Activated CD4-positive, CD25-positive, alpha-beta regulatory T cell treated with anti-CD3 and anti-CD28 coated beads, Interleukin-2, amount 50 U/mL, for 72 hours (primary cell): ENCODE data around the gene TNFRSF14.

Source experiments
- DNase-seq: peaks from one replicate; pipeline ENCODE4 v3.0.0; 2021

TNFRSF14 gene

GRCh38 chr1:2523891-2524609 lies 32.1 kb upstream of the TNFRSF14 start:
- DNase-seq = no peak

GRCh38 chr1:2525572-2525919 lies 30.6 kb upstream of the TNFRSF14 start:
- no peak for DNase-seq

GRCh38 chr1:2525920-2526823 lies 30.0 kb upstream of the TNFRSF14 start, which contains the start of gene PANK4:
PANK4 (minus strand) TSS chr1:2526596; CDS start chr1:2526587, 9 bp downstream.
- peak; percentile 88 for DNase-seq

GRCh38 chr1:2526824-2527555 lies 29.2 kb upstream of the TNFRSF14 start:
- peak; percentile 62 for DNase-seq

- DNase-seq = no peak
Observed at GRCh38 chr1:2527556-2527860, 28.7 kb upstream of the TNFRSF14 start.

GRCh38 chr1:2528016-2528415 lies 28.2 kb upstream of the TNFRSF14 start:
- DNase-seq = no peak

- no peak for DNase-seq
Observed at GRCh38 chr1:2528611-2528965, 27.6 kb upstream of the TNFRSF14 start.

- no peak for DNase-seq
Observed at GRCh38 chr1:2528966-2529783, 27.0 kb upstream of the TNFRSF14 start.

- DNase-seq = no peak
Observed at GRCh38 chr1:2529784-2530512, 26.2 kb upstream of the TNFRSF14 start, which contains the start of gene HES5. HES5 (minus strand) TSS chr1:2530263; CDS start chr1:2530164, 99 bp downstream.

GRCh38 chr1:2530513-2531361 lies 25.4 kb upstream of the TNFRSF14 start:
- DNase-seq = no peak

GRCh38 chr1:2532485-2533160 lies 23.5 kb upstream of the TNFRSF14 start:
- DNase-seq = no peak

- DNase-seq = no peak
Observed at GRCh38 chr1:2533365-2533764, 22.8 kb upstream of the TNFRSF14 start.

GRCh38 chr1:2534315-2534686 lies 21.9 kb upstream of the TNFRSF14 start:
- DNase-seq = no peak

GRCh38 chr1:2534687-2535441 lies 21.3 kb upstream of the TNFRSF14 start:
- no peak for DNase-seq

- no peak for DNase-seq
Observed at GRCh38 chr1:2535455-2535854, 20.7 kb upstream of the TNFRSF14 start.

- no peak for DNase-seq
Observed at GRCh38 chr1:2535981-2536380, 20.2 kb upstream of the TNFRSF14 start.

GRCh38 chr1:2537784-2538115 lies 18.4 kb upstream of the TNFRSF14 start:
- no peak for DNase-seq

GRCh38 chr1:2538376-2538775 lies 17.8 kb upstream of the TNFRSF14 start:
- DNase-seq = no peak

GRCh38 chr1:2538872-2539271 lies 17.3 kb upstream of the TNFRSF14 start:
- no peak for DNase-seq
